CD4-positive, alpha-beta T cell treated with Interleukin-17A for 1 hour (primary cell): ENCODE measurements around the gene DIAPH3.
"Not testable (repeated sequence)": the region's sequence is repeated elsewhere in the genome, so short reads cannot be mapped to it uniquely, and the experiment has no call there.

ENCODE experiments used
- DNase-seq: peaks from one replicate; pipeline ENCODE4 v3.0.0-alpha.2; 2020

The DIAPH3 gene

GRCh38 chr13:60163478-60164233, at the start of gene DIAPH3:
Gene DIAPH3, minus strand, starts transcription at chr13:60163928. Its CDS starts 162 bp downstream, at chr13:60163766.
- DNase-seq: peak; percentile 93

- DNase-seq: no peak
Measured at GRCh38 chr13:60213236-60213744, 49.6 kb upstream of the DIAPH3 start.

- no peak for DNase-seq
Measured at GRCh38 chr13:60211548-60211947, 47.8 kb upstream of the DIAPH3 start.

- DNase-seq: no peak
Measured at GRCh38 chr13:60210510-60211330, 47.0 kb upstream of the DIAPH3 start.

- not testable (repeated sequence) for DNase-seq
Measured at GRCh38 chr13:60205499-60205898, 41.8 kb upstream of the DIAPH3 start.

GRCh38 chr13:60201286-60201685, 37.6 kb upstream of the DIAPH3 start:
- no peak for DNase-seq

GRCh38 chr13:60195893-60196292, 32.2 kb upstream of the DIAPH3 start:
- not testable (repeated sequence) for DNase-seq

- DNase-seq: no peak
Measured at GRCh38 chr13:60182907-60183306, 19.2 kb upstream of the DIAPH3 start.

- no peak for DNase-seq
Measured at GRCh38 chr13:60178327-60178726, 14.6 kb upstream of the DIAPH3 start.

- DNase-seq: no peak
Measured at GRCh38 chr13:60175571-60175970, 11.8 kb upstream of the DIAPH3 start.

- no peak for DNase-seq
Measured at GRCh38 chr13:60174113-60174512, 10.4 kb upstream of the DIAPH3 start.

GRCh38 chr13:60172111-60172510, 8.4 kb upstream of the DIAPH3 start:
- DNase-seq: no peak

- no peak for DNase-seq
Measured at GRCh38 chr13:60170414-60170813, 6.7 kb upstream of the DIAPH3 start.

GRCh38 chr13:60169239-60170031, 5.7 kb upstream of the DIAPH3 start:
- no peak for DNase-seq

- no peak for DNase-seq
Measured at GRCh38 chr13:60167121-60167520, 3.4 kb upstream of the DIAPH3 start.

- no peak for DNase-seq
Measured at GRCh38 chr13:60165391-60166099, 1.8 kb upstream of the DIAPH3 start.

GRCh38 chr13:60164234-60164889, 634 bp upstream of the DIAPH3 start:
- DNase-seq: no peak

- no peak for DNase-seq
Measured at GRCh38 chr13:60162096-60162495, 1.6 kb downstream of the DIAPH3 start.

- no peak for DNase-seq
Measured at GRCh38 chr13:60158321-60158801, 5.4 kb downstream of the DIAPH3 start.

- no peak for DNase-seq
Measured at GRCh38 chr13:60155978-60156377, 7.8 kb downstream of the DIAPH3 start.

- no peak for DNase-seq
Measured at GRCh38 chr13:60152904-60153303, 10.8 kb downstream of the DIAPH3 start.

GRCh38 chr13:60152114-60152513, 11.6 kb downstream of the DIAPH3 start:
- no peak for DNase-seq
